Endometrial microvascular endothelial cells (primary cell): ENCODE results near the gene HPS1. TPM values are rescaled to one million over a fixed set of nuclear protein-coding genes. Genes with fewer than 3 reads are reported as not detected.

Experiments
- in situ Hi-C: cut with HindIII; loops from 2 replicates; pipeline ENCODE4 v1.10.0; 2017; ENCODE audit warnings: low sequenced_read_pairs, low pct_unique_long_range_greater_than_20kb; ENCODE audit errors: inconsistent ontology term
- total RNA-seq: library from RNA; depleted of rRNA; stranded (reverse); fragments of >200 nt; gene quantifications from one replicate; pipeline ENCODE4 v1.2.3, GENCODE V29; 2015; ENCODE audit errors: inconsistent ontology term

HPS1 gene
- total RNA-seq, 1 donor from 2014 or later: 44.5 TPM

GRCh38 chr10:98380493-98381339, 66.0 kb downstream of the HPS1 start:
- in situ Hi-C loops: no loop called here

- in situ Hi-C loops: no loop called here
Observed at GRCh38 chr10:98378722-98379121, 68.0 kb downstream of the HPS1 start.

- in situ Hi-C loops: no loop called here
Observed at GRCh38 chr10:98377536-98377935, 69.2 kb downstream of the HPS1 start.

DNA sequence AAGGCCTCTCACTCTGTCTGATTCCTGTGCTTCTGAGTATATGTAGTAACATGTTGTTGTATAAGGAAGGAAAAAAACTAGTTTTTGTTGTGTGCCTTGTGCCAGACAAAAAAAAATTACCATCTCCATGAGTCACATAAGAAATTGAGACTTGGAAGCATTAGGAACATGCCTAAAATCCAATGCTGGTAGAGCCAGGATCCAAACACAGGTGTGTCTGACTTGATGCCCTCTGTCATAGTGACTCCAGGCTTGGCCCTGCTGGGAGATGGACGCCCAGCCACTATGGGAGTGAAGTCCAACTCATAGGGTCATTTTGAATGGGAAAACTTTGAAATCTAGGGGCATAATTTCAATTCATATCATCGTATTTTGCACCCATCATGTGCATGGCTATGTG, 69.7 kb downstream of the HPS1 start:
- in situ Hi-C loops: no loop called here

- in situ Hi-C loops: no loop called here
Observed at GRCh38 chr10:98376485-98376884, 70.2 kb downstream of the HPS1 start.

GRCh38 chr10:98374217-98374985, 72.3 kb downstream of the HPS1 start:
- in situ Hi-C loops: no loop called here

GRCh38 chr10:98373260-98374040, 73.3 kb downstream of the HPS1 start:
- in situ Hi-C loops: no loop called here

DNA sequence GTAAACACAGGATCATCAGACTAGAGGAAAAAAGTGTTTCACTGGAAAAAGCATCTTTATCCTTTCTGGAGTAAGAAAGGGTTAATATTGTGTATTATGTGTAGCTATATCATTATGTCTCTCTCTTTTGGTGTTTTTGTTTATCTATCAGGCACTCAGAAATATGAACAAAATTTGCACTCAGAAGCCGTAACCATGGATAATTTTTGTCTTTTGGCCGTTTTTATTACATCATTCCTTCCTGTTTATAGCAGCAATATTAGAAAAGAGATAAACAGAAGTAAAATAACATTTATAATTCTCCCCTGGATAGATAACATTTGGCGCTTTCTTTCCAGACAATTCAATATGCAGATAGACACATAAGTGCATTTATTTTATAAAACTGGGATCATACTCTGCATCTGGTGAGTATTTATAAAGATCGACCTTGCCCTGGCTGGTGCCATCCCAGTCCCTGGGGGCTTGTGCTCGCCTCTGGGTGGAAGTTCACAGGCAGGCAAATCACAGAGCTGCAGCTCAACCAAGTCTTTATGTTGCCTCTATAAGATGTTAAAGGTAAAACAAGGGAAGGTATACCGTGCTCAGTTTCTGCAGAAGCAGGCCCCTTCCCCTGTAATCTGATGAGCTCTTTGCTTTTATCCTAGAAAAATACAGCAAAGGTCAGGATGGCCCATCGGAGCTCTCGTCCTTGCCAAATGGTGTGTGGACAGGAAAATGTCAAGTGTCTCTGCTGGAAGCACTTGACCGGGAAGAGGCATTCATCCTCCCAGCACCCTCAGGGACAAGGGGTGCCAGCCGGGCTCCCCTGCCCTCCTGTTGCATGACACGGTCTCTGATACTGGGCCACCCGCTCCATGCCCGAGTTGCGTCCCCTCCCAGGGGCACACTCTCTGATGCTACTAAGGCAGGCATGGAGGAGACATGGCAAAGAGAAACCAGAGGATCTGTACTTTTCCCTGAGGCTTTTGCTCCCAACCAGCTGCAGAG, 75.6 kb downstream of the HPS1 start:
- in situ Hi-C loops: no loop called here

GRCh38 chr10:98369801-98370200, 76.9 kb downstream of the HPS1 start:
- in situ Hi-C loops: no loop called here

DNA sequence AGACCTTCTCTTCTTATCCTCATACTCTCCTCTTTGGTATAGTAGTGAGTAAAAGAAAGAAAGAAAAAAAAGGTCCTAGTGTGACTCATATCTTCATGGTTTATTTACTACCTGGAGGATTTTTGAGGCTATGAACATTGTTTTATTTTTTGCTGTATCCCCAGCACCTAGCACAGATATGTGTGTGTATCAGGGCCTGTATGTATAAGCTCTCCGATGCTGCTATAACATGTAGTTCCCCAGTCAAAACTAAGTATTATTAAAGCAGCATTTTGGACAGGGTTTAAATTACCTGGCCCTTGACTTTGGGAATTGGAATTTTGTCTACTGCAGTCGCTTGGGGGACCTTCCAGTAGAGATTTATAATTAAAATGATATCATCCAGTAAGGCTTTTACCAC, 78.1 kb downstream of the HPS1 start:
- in situ Hi-C loops: no loop called here

- in situ Hi-C loops: no loop called here
Observed at GRCh38 chr10:98367604-98368451, 78.9 kb downstream of the HPS1 start.

Other genes with a start within 250 kb of the HPS1 start
- gene LOXL4, start 178.7 kb downstream of the HPS1 start, total RNA-seq: 4.3 TPM
- gene PYROXD2, start 31.8 kb downstream of the HPS1 start, total RNA-seq: 3.9 TPM